ENCODE results near the gene PLEKHA4. TPM values are rescaled to one million over a fixed set of nuclear protein-coding genes. Genes with fewer than 3 reads are reported as not detected.

Gene PLEKHA4
- total and polyA plus RNA-seq, 2 of the 13 experiments (the other 11 are each of a cell fraction or from before 2014, with no cell fraction given), result 4.8 to 6.0 TPM

GRCh38 chr19:48876043-48876981 lies 7.9 kb upstream of the PLEKHA4 start (continued):
- TF ChIP-seq JUNB (CRISPR knock-in tag; IDR thresholded peaks at IDR 0.05; ENCODE audit: borderline replicate concordance) (peak; percentile 26; the same call in 1 of the 2 replicates), GATAD2A (CRISPR knock-in tag; IDR thresholded peaks at IDR 0.05) (0 out of 2 replicates have a peak, but pooled peaks have one; percentile 16), TFE3 (CRISPR knock-in tag; IDR thresholded peaks at IDR 0.05) (peak; percentile 46; the same call in 1 of the 2 replicates), POLR2A (IDR thresholded peaks at IDR 0.05; ENCODE audit: insufficient read depth in 1 of 2, low read depth in 2 of 2, low read length in 2 of 2) (peak in 1 of 2 experiments; percentile 5; a peak in 2 of 4 replicates), THAP11 (CRISPR knock-in tag; IDR thresholded peaks at IDR 0.05) (0 out of 2 replicates have a peak, but pooled peaks have one; percentile 10), ZC3H13 (CRISPR knock-in tag; IDR thresholded peaks at IDR 0.05) (0 out of 2 replicates have a peak, but pooled peaks have one; percentile 53), FOSL2 (CRISPR knock-in tag; IDR thresholded peaks at IDR 0.05) (peak; percentile 93), KAT8 (CRISPR knock-in tag; IDR thresholded peaks at IDR 0.05) (0 out of 2 replicates have a peak, but pooled peaks have one; percentile 18)

GRCh38 chr19:48874303-48875135 lies 6.1 kb upstream of the PLEKHA4 start:
- Histone ChIP-seq H3K27me3 (ENCODE audit: control insufficient read depth in 1 of 2, insufficient read depth in 2 of 2, low read length in 2 of 2) (no peaks in the 10 kb centered on the region; a peak in 1 of 5 replicates), H3K4me2 (ENCODE audit: low read depth, low read length) (peak overlapping the region; percentile 97), H2AFZ (ENCODE audit: low read length) (no peak overlapping the region), H3K79me2 (ENCODE audit: insufficient read depth, low read length) (peaks cover 34% of the 10 kb centered on the region), H3K9ac (ENCODE audit: insufficient read depth, low read depth, low read length) (peak overlapping the region; percentile 100), H3K36me3 (replicated peaks in 1 of 2; ENCODE audit: control insufficient read depth in 1 of 2, insufficient read depth in 2 of 2, low read length in 2 of 2) (peaks cover 9 to 32% of the 10 kb centered on the region in 2 experiments), H3K9me3 (ENCODE audit: low read length) (no peaks in the 10 kb centered on the region), H4K20me1 (ENCODE audit: insufficient read depth, low read length) (peaks cover 32% of the 10 kb centered on the region), H3K4me3 (replicated peaks in 1 of 3; ENCODE audit: insufficient read depth in 1 of 3, low read depth in 2 of 3, low read length in 3 of 3) (peak overlapping the region; percentile 61 to 97 (median 94)), H3K27ac (ENCODE audit: extremely low read length, insufficient read depth, low read length) (peak overlapping the region; percentile 99), H3K4me1 (ENCODE audit: insufficient read depth, low read length) (peaks cover 49% of the 10 kb centered on the region)
- in situ Hi-C loops (cut with HindIII; ENCODE audit: extremely low pct_ligation_motif_present, low pct_unique_long_range_greater_than_20kb), result loop anchor here (5.0 kb wide), 1 partner anchor 88 kb away; no protein-coding TSS in a partner anchor
- ChIA-PET CTCF (ENCODE audit: low intra/inter-chr PET ratio, low total read pairs) (no interaction called here), POLR2A (interaction anchor here (0.7 to 6.9 kb wide), 6 partner anchors 25 to 119 kb away, joined by 3 to 88 read pairs (median 12); partner anchors contain the start of genes FTL, GYS1, NUCB1 and RUVBL2)
- no peak for FAIRE-seq
- DNase-seq (ENCODE audit: low spot score), result no peak
- ATAC-seq, result no peak
- no TSS peak for BruUV-seq (replicated peaks)
- 75% methylated on average over 17 of the region's 17 CpGs for WGBS (ENCODE audit: low lambda C conversion rate)
- intact Hi-C loops (cut with micrococcal nuclease; ENCODE audit: unreplicated experiment), result loop anchor here (10.0 kb wide), 1 partner anchor 90 kb away; the partner anchor contains the start of gene FTL
- TF ChIP-seq FOSL2 (CRISPR knock-in tag; IDR thresholded peaks at IDR 0.05), result 0 out of 2 replicates have a peak, but pooled peaks have one; percentile 12
- TF ChIP-seq ZNF124 (CRISPR knock-in tag; IDR thresholded peaks at IDR 0.05), result no peak
- 0 out of 2 replicates have a peak, but pooled peaks have one; percentile 30 for TF ChIP-seq ZBTB38 (CRISPR knock-in tag; IDR thresholded peaks at IDR 0.05)
- TF ChIP-seq GABPA (IDR thresholded peaks at IDR 0.05; ENCODE audit: low read depth, low read length), result no peak
- TF ChIP-seq GABPA (CRISPR knock-in tag; IDR thresholded peaks at IDR 0.05; ENCODE audit: low read depth), result no peak
- TF ChIP-seq TRIM22 (IDR thresholded peaks at IDR 0.05), result no peak
- TF ChIP-seq PITX1 (CRISPR knock-in tag; IDR thresholded peaks at IDR 0.05), result no peak
- TF ChIP-seq ZNF530 (CRISPR knock-in tag; IDR thresholded peaks at IDR 0.05; ENCODE audit: low read depth), result no peak
- 0 out of 2 replicates have a peak, but pooled peaks have one; percentile 16 for TF ChIP-seq RBFOX2 (IDR thresholded peaks at IDR 0.05; ENCODE audit: low read depth, low read length)
